Ovary (tissue), 3 donors: ENCODE results near the gene SYNPO.

Experiments
- CTCF ChIP-seq, 3 donors: fragments of 450-650 bp in 2 of 3; fragments of 200-600 bp in 1 of 3; IDR thresholded peaks; one replicate each; pipeline versions ENCODE4 v1.5.1 to v1.8.0; 2016 to 2022; ENCODE audit warnings: antibody characterized with exemption in 3 of 3, mild to moderate bottlenecking in 1 of 3
- EP300 ChIP-seq: sonication (generic); formaldehyde crosslinking; IDR thresholded peaks from one replicate; pipeline ENCODE4 v1.6.1; 2017; ENCODE audit warnings: antibody characterized with exemption
- POLR2A ChIP-seq: fragments of 450-650 bp; IDR thresholded peaks from one replicate; pipeline ENCODE4 v1.6.1; 2017; ENCODE audit warnings: antibody characterized with exemption, mild to moderate bottlenecking, moderate library complexity
- donor health status: DM: no; HTN: no; CAD: no.

GRCh38 chr5:150700594-150701377 lies 60.3 kb downstream of the SYNPO start, which contains the start of gene RBM22:
- TF ChIP-seq EP300 (peak; percentile 48), POLR2A (peak; percentile 68), CTCF (IDR thresholded peaks at IDR 0.05) (peak; percentile 39 to 74 (median 61))
